H1 (cell line): ENCODE data around the gene PDE4B. TPM values are rescaled to one million over a fixed set of nuclear protein-coding genes. Genes with fewer than 3 reads are reported as not detected.
A peak's percentile ranks its signal among the peaks of the same experiment; 100 is the strongest.

Experiments used
- CTCF ChIA-PET: fragments of 300-600 bp; sonication (Branson Sonifier 250); formaldehyde crosslinking; loops from one replicate; lab custom pipeline; 2021; ENCODE audit not compliant: partially characterized antibody; lab: Charles Lee
- POLR2A ChIA-PET: fragments of 300-600 bp; sonication (Branson Sonifier 250); formaldehyde crosslinking; loops from one replicate; lab custom pipeline; 2021; ENCODE audit warnings: inconsistent platforms; ENCODE audit not compliant: partially characterized antibody; lab: Charles Lee
- DNase-seq, 2 experiments: peaks; one replicate each; pipeline versions ENCODE4 v3.0.0 to v3.0.0-alpha.2; 2010 to 2022; ENCODE audit warnings: low spot score in 2 of 2, low read depth in 1 of 2, mixed read lengths in 1 of 2
- FAIRE-seq: peaks from 2 replicates; lab custom pipeline; 2011; peaks lifted over from hg19 to GRCh38; lab: Jason Lieb, UNC
- H2AFZ ChIP-seq: 2 replicates; pipeline ENCODE4 v1.8.1; 2012; ENCODE audit warnings: low read length, inconsistent platforms
- H2AK5ac ChIP-seq: 2 replicates; pipeline ENCODE4 v1.6.1; 2013; ENCODE audit warnings: low read depth, low read length
- H2BK120ac ChIP-seq: replicated peaks from 2 replicates; pipeline ENCODE3; 2013; ENCODE audit warnings: low read depth, low read length, inconsistent platforms
- H2BK12ac ChIP-seq: 2 replicates; pipeline ENCODE4 v1.6.1; 2013; ENCODE audit warnings: low read depth, low read length
- H2BK15ac ChIP-seq: 2 replicates; pipeline ENCODE4 v1.6.1; 2013; ENCODE audit warnings: low read length
- H2BK20ac ChIP-seq: 2 replicates; pipeline ENCODE4 v1.6.1; 2013; ENCODE audit warnings: low read length
- H2BK5ac ChIP-seq: 2 replicates; pipeline ENCODE4 v1.6.1; 2013; ENCODE audit warnings: low read depth, low read length
- H3K14ac ChIP-seq: 2 replicates; pipeline ENCODE4 v1.6.1; 2013; ENCODE audit warnings: inconsistent platforms; ENCODE audit not compliant: insufficient read length
- H3K18ac ChIP-seq: 2 replicates; pipeline ENCODE4 v1.6.1; 2013; ENCODE audit warnings: low read length; ENCODE audit errors: extremely low read depth
- H3K23ac ChIP-seq: 2 replicates; pipeline ENCODE4 v1.6.1; 2013; ENCODE audit warnings: inconsistent platforms; ENCODE audit not compliant: insufficient read length
- H3K23me2 ChIP-seq: 2 replicates; pipeline ENCODE4 v1.6.1; 2013; ENCODE audit warnings: low read depth, low read length
- H3K27ac ChIP-seq: 2 replicates; pipeline ENCODE4 v1.6.1; 2011; ENCODE audit warnings: low read depth, low read length, inconsistent platforms
- H3K27me3 ChIP-seq, 4 experiments: replicated peaks in 1 of 4; 1 replicate in 1 of 4; 2 replicates in 3 of 4; pipeline versions ENCODE4 v1.6.1 to v1.8.1; 2011 to 2013; ENCODE audit warnings: low read length in 3 of 4, mild to moderate bottlenecking in 3 of 4, inconsistent platforms in 2 of 4, mixed read lengths in 2 of 4, moderate library complexity in 1 of 4; ENCODE audit not compliant: control insufficient read depth in 3 of 4, insufficient read depth in 3 of 4; ENCODE audit errors: extremely low read depth in 1 of 4
- H3K36me3 ChIP-seq, 4 experiments: 2 replicates each; pipeline versions ENCODE4 v1.6.1 to v1.8.1; 2011 to 2013; ENCODE audit warnings: mild to moderate bottlenecking in 4 of 4, low read length in 3 of 4, moderate library complexity in 2 of 4, control low read depth in 1 of 4, inconsistent platforms in 1 of 4; ENCODE audit not compliant: insufficient read depth in 4 of 4, control insufficient read depth in 2 of 4
- H3K4ac ChIP-seq: replicated peaks from 2 replicates; pipeline ENCODE3; 2013; ENCODE audit warnings: low read length, low read depth, mixed read lengths, inconsistent platforms; ENCODE audit not compliant: insufficient read length
- H3K4me1 ChIP-seq, 4 experiments: replicated peaks in 1 of 4; 1 replicate in 1 of 4; 2 replicates in 3 of 4; pipeline versions ENCODE4 v1.6.1 to v1.8.1; 2011 to 2013; ENCODE audit warnings: low read length in 3 of 4, inconsistent platforms in 2 of 4, mixed read lengths in 1 of 4; ENCODE audit not compliant: insufficient read depth in 4 of 4, control insufficient read depth in 3 of 4
- H3K4me2 ChIP-seq, 2 experiments: 2 replicates each; pipeline versions ENCODE4 v1.6.1 to v1.8.1; 2011 to 2013; ENCODE audit warnings: low read depth in 2 of 2, low read length in 2 of 2, control low read depth in 1 of 2, inconsistent platforms in 1 of 2, mild to moderate bottlenecking in 1 of 2; ENCODE audit not compliant: insufficient read depth in 1 of 2
- H3K4me3 ChIP-seq, 4 experiments: fragments of 200-600, 300-600 bp in 1 of 4; sonication (generic), shearing (Covaris generic), sonication (Bioruptor Twin) in 1 of 4; 2 replicates each; pipeline versions ENCODE4 v1.5.1 to v1.8.1; 2011 to 2016; ENCODE audit warnings: low read length in 4 of 4, low read depth in 3 of 4, control low read depth in 2 of 4, inconsistent platforms in 2 of 4, mild to moderate bottlenecking in 2 of 4, mixed read lengths in 1 of 4, moderate library complexity in 1 of 4; ENCODE audit not compliant: insufficient read depth in 2 of 4; ENCODE audit errors: extremely low read depth in 1 of 4
- H3K56ac ChIP-seq: replicated peaks from 2 replicates; pipeline ENCODE3; 2013; ENCODE audit warnings: low read depth, mild to moderate bottlenecking, mixed read lengths, low read length, inconsistent platforms; ENCODE audit not compliant: insufficient read length
- H3K79me1 ChIP-seq: 2 replicates; pipeline ENCODE4 v1.6.1; 2013; ENCODE audit warnings: low read depth, low read length, control low read depth
- H3K79me2 ChIP-seq, 2 experiments: 2 replicates each; pipeline versions ENCODE4 v1.6.1 to v1.8.1; 2012 to 2013; ENCODE audit warnings: low read length in 2 of 2, mild to moderate bottlenecking in 2 of 2, inconsistent platforms in 1 of 2; ENCODE audit not compliant: insufficient read depth in 2 of 2, control insufficient read depth in 1 of 2
- H3K9ac ChIP-seq, 4 experiments: replicated peaks in 1 of 4; 1 replicate in 1 of 4; 2 replicates in 3 of 4; pipeline versions ENCODE4 v1.6.1 to v1.8.1; 2011 to 2013; ENCODE audit warnings: low read depth in 3 of 4, low read length in 3 of 4, control low read depth in 2 of 4, mild to moderate bottlenecking in 2 of 4, moderate library complexity in 2 of 4, inconsistent platforms in 1 of 4; ENCODE audit errors: extremely low read depth in 1 of 4
- H3K9me3 ChIP-seq, 2 experiments: 2 replicates each; pipeline versions ENCODE4 v1.6.1 to v1.8.1; 2012 to 2013; ENCODE audit warnings: mild to moderate bottlenecking in 2 of 2, moderate library complexity in 2 of 2, control low read depth in 1 of 2, inconsistent platforms in 1 of 2, low read depth in 1 of 2, low read length in 1 of 2, mixed read lengths in 1 of 2; ENCODE audit not compliant: insufficient read depth in 2 of 2
- H4K20me1 ChIP-seq, 2 experiments: replicated peaks in 1 of 2; 2 replicates each; pipeline versions ENCODE3 to v1.8.1; 2011 to 2013; ENCODE audit warnings: inconsistent platforms in 2 of 2, low read length in 2 of 2, mild to moderate bottlenecking in 1 of 2; ENCODE audit not compliant: insufficient read depth in 2 of 2, control insufficient read depth in 1 of 2
- H4K5ac ChIP-seq: 2 replicates; pipeline ENCODE4 v1.6.1; 2013; ENCODE audit warnings: low read length, low read depth, mixed read lengths, inconsistent platforms; ENCODE audit not compliant: insufficient read length
- H4K8ac ChIP-seq: 2 replicates; pipeline ENCODE4 v1.8.0; 2013; ENCODE audit warnings: mild to moderate bottlenecking, moderate library complexity, low read length, inconsistent platforms; ENCODE audit not compliant: insufficient read depth; ENCODE audit errors: extremely low read depth
- H4K91ac ChIP-seq: replicated peaks from 2 replicates; pipeline ENCODE3; 2013; ENCODE audit warnings: low read length, mixed read lengths, inconsistent platforms; ENCODE audit not compliant: insufficient read length
- E2F6 ChIP-seq: IDR thresholded peaks from 2 replicates; pipeline ENCODE4 v1.6.1; 2012; ENCODE audit warnings: inconsistent platforms
- MAX ChIP-seq: IDR thresholded peaks from 2 replicates; pipeline ENCODE4 v1.6.1; 2012; ENCODE audit warnings: inconsistent platforms
- NANOG ChIP-seq: IDR thresholded peaks from 2 replicates; pipeline ENCODE4 v1.6.1; 2011; ENCODE audit warnings: low read length, low read depth, mild to moderate bottlenecking, inconsistent platforms; ENCODE audit not compliant: insufficient read depth, poor library complexity, severe bottlenecking
- SIX5 ChIP-seq: IDR thresholded peaks from 2 replicates; pipeline ENCODE4 v1.6.1; 2011; ENCODE audit warnings: mild to moderate bottlenecking, low read depth, low read length
- WGBS, 2 experiments: shearing (Covaris generic) in 1 of 2; methylation state at CpG; one replicate each; pipeline versions ENCODE4 v1.1.6 to v1.1.7; 2013 to 2015; ENCODE audit warnings: low lambda C conversion rate in 2 of 2, mixed read lengths in 2 of 2, inconsistent platforms in 1 of 2, low coverage in 1 of 2, missing lambda C conversion rate in 1 of 2; ENCODE audit not compliant: insufficient replicate concordance in 2 of 2, insufficient coverage in 1 of 2, insufficient read length in 1 of 2; ENCODE audit errors: extremely low coverage in 1 of 2, missing lambda C conversion rate in 1 of 2; 5-methylcytosine and 5-hydroxymethylcytosine counted together
- polyA plus RNA-seq, 7 experiments: library from polyadenylated mRNA; depleted of rRNA in 3 of 7; stranded (reverse) in 5 of 7; unstranded in 2 of 7; fragments of >200 nt in 5 of 7; fragments of 200-250 nt in 2 of 7; gene quantifications; 1 replicate in 5 of 7; 2 replicates in 1 of 7; 4 replicates in 1 of 7; pipeline versions ENCODE4 v1.2.1 to v1.2.3, GENCODE V29; 2011 to 2013; ENCODE audit warnings: missing spikeins in 2 of 7, mixed read lengths in 2 of 7
- total RNA-seq: library from RNA; stranded (reverse); fragmentation: NEBNext Ultra II Directional; extraction: Animal tissue kit (Norgen Biotek cat#: 25700); gene quantifications from 2 replicates; pipeline ENCODE4 v1.2.1, GENCODE V29; 2021

Gene PDE4B
- total and polyA plus RNA-seq, 2 of the 8 experiments (the other 6 are each of a cell fraction or from before 2014, with no cell fraction given): 5.0 to 15.1 TPM

- Histone ChIP-seq H3K4me1 (peaks cover 1 to 12% (median 8%) of the 10 kb centered on the region in 4 experiments; a peak in 5 of 7 replicates), H3K9me3 (no peaks in the 10 kb centered on the region), H4K5ac (peak overlapping the region; percentile 22), H2AK5ac (no peak overlapping the region), H2BK20ac (peak overlapping the region; percentile 23; the same call in 1 of the 2 replicates), H2BK12ac (peak overlapping the region; percentile 76; the same call in 1 of the 2 replicates), H3K56ac (no peak overlapping the region), H3K23ac (no peak overlapping the region), H2BK5ac (no peak overlapping the region), H3K4me2 (peak overlapping the region; percentile 28 to 46; a peak in 2 of 4 replicates), H3K18ac (peak overlapping the region; percentile 82), H3K23me2 (no peaks in the 10 kb centered on the region), H4K20me1 (no peaks in the 10 kb centered on the region), H2BK120ac (peak overlapping the region; percentile 7), H3K9ac (no peak overlapping the region), H3K14ac (no peak overlapping the region), H3K27ac (no peak overlapping the region), H4K91ac (peak overlapping the region; percentile 12), H2AFZ (peak overlapping the region; percentile 95), H3K36me3 (no peaks in the 10 kb centered on the region; a peak in 1 of 8 replicates), H3K4ac (no peak overlapping the region), H2BK15ac (no peak overlapping the region), H3K79me1 (no peaks in the 10 kb centered on the region), H3K27me3 (no peaks in the 10 kb centered on the region), H4K8ac (no peak overlapping the region; the same call in 1 of the 2 replicates), H3K79me2 (no peaks in the 10 kb centered on the region), H3K4me3 (no peak overlapping the region)
- WGBS, 2 experiments: 68% methylated on average over 5 of the region's 5 CpGs; no CpG with 5 or more reads in 1 of the 2 experiments
- no peak for TF ChIP-seq NANOG
- peak; percentile 41; the same call in 1 of the 2 replicates for TF ChIP-seq E2F6
- no peak for TF ChIP-seq SIX5
- TF ChIP-seq MAX: peak; percentile 62
- no peak for FAIRE-seq
- CTCF ChIA-PET: no interaction called here
- DNase-seq: no peak
- POLR2A ChIA-PET: no interaction called here
Measured at GRCh38 chr1:66271904-66272254, 479.2 kb downstream of the PDE4B start.
